MM.1S (cell line): ENCODE results near the gene COL4A5.

Source experiments
- DNase-seq: peaks from one replicate; pipeline ENCODE4 v3.0.0-alpha.2; 2015
- H2AFZ ChIP-seq: fragments of 300-600 bp; sonication (generic); 2 replicates; pipeline ENCODE4 v1.6.0; 2016; ENCODE audit warnings: antibody characterized with exemption, low read length
- H3F3A ChIP-seq: fragments of 300-600 bp; sonication (generic); 2 replicates; pipeline ENCODE4 v1.6.1; 2016; ENCODE audit warnings: mild to moderate bottlenecking, antibody characterized with exemption, low read length, moderate library complexity, mixed read lengths; ENCODE audit not compliant: insufficient read depth
- H3K27ac ChIP-seq: fragments of 300-600 bp; sonication (generic); 2 replicates; pipeline ENCODE4 v1.5.1; 2016; ENCODE audit warnings: mild to moderate bottlenecking, low read length
- H3K27me3 ChIP-seq: fragments of 300-600 bp; sonication (generic); replicated peaks from 2 replicates; pipeline ENCODE4 v1.6.0; 2016; ENCODE audit warnings: low read length; ENCODE audit not compliant: insufficient read depth
- H3K36me3 ChIP-seq: fragments of 300-600 bp; sonication (generic); replicated peaks from 2 replicates; pipeline ENCODE4 v1.6.1; 2016; ENCODE audit warnings: mild to moderate bottlenecking, low read length, mixed read lengths; ENCODE audit not compliant: insufficient read depth
- H3K4me1 ChIP-seq: fragments of 300-600 bp; sonication (generic); 2 replicates; pipeline ENCODE4 v1.6.1; 2016; ENCODE audit warnings: low read length, mixed read lengths
- H3K4me2 ChIP-seq: fragments of 300-600 bp; sonication (generic); 2 replicates; pipeline ENCODE4 v1.6.0; 2016; ENCODE audit warnings: low read depth, low read length
- H3K4me3 ChIP-seq: fragments of 300-600 bp; sonication (generic); 2 replicates; pipeline ENCODE4 v1.5.1; 2016; ENCODE audit warnings: low read length, mixed read lengths
- H3K79me2 ChIP-seq: fragments of 300-600 bp; sonication (generic); 2 replicates; pipeline ENCODE4 v1.6.1; 2016; ENCODE audit warnings: mixed run types, low read length, mixed read lengths
- H3K9ac ChIP-seq: fragments of 300-600 bp; sonication (generic); 2 replicates; pipeline ENCODE4 v1.6.1; 2016; ENCODE audit warnings: low read length, mixed read lengths
- H3K9me2 ChIP-seq: fragments of 300-600 bp; sonication (generic); replicated peaks from 2 replicates; pipeline ENCODE4 v1.6.1; 2016; ENCODE audit warnings: mild to moderate bottlenecking, low read length, mixed read lengths; ENCODE audit not compliant: insufficient read depth
- H3K9me3 ChIP-seq: fragments of 300-600 bp; sonication (generic); replicated peaks from 2 replicates; pipeline ENCODE4 v1.6.1; 2016; ENCODE audit warnings: mild to moderate bottlenecking, low read length, mixed read lengths; ENCODE audit not compliant: insufficient read depth
- H4K20me1 ChIP-seq: fragments of 300-600 bp; sonication (generic); 2 replicates; pipeline ENCODE4 v1.6.1; 2016; ENCODE audit warnings: mild to moderate bottlenecking, low read length, moderate library complexity, mixed read lengths; ENCODE audit not compliant: insufficient read depth
- CTCF ChIP-seq: fragments of 300-600 bp; sonication (generic); IDR thresholded peaks from 2 replicates; pipeline ENCODE4 v1.5.1; 2016; ENCODE audit warnings: antibody characterized with exemption, low read length, mixed read lengths
- EZH2 ChIP-seq: fragments of 300-600 bp; sonication (generic); optimal IDR thresholded peaks from 2 replicates; pipeline ENCODE3; 2017; ENCODE audit warnings: low read depth, mild to moderate bottlenecking, antibody characterized with exemption, low read length, mixed read lengths
- EZH2phosphoT487 ChIP-seq: fragments of 300-600 bp; sonication (generic); IDR thresholded peaks from 2 replicates; pipeline ENCODE4 v1.6.1; 2018; ENCODE audit warnings: antibody characterized with exemption, low read length

The COL4A5 gene

GRCh38 chrX:108439961-108440696, 491 bp downstream of the COL4A5 start:
- no peak for TF ChIP-seq EZH2phosphoT487
- Histone ChIP-seq H3K9ac (peak overlapping the region; percentile 47; the same call in 1 of the 2 replicates), H3K4me3 (peak overlapping the region; percentile 65), H3K79me2 (no peaks in the 10 kb centered on the region), H3K4me2 (peak overlapping the region; percentile 63; the same call in 1 of the 2 replicates), H3K4me1 (no peaks in the 10 kb centered on the region), H3K9me3 (no peaks in the 10 kb centered on the region), H3K27me3 (no peaks in the 10 kb centered on the region), H3K27ac (no peak overlapping the region), H2AFZ (peak overlapping the region; percentile 82), H3K9me2 (no peaks in the 10 kb centered on the region), H3K36me3 (no peaks in the 10 kb centered on the region), H3F3A (no peaks in the 10 kb centered on the region), H4K20me1 (no peaks in the 10 kb centered on the region)
- DNase-seq = no peak

- no peak overlapping the region for H3K9ac ChIP-seq
- H4K20me1 ChIP-seq = no peaks in the 10 kb centered on the region
- H3K27ac ChIP-seq = no peak overlapping the region
- no peak overlapping the region for H2AFZ ChIP-seq
- H3K9me3 ChIP-seq = no peaks in the 10 kb centered on the region
- no peaks in the 10 kb centered on the region for H3K9me2 ChIP-seq
- no peaks in the 10 kb centered on the region for H3F3A ChIP-seq
- no peak overlapping the region for H3K4me3 ChIP-seq
- H3K79me2 ChIP-seq = no peaks in the 10 kb centered on the region
- no peak overlapping the region for H3K4me2 ChIP-seq
- H3K36me3 ChIP-seq = no peaks in the 10 kb centered on the region
- H3K4me1 ChIP-seq = no peaks in the 10 kb centered on the region
- no peaks in the 10 kb centered on the region for H3K27me3 ChIP-seq
- no peak for DNase-seq
- TF ChIP-seq EZH2 = no peak
- no peak for TF ChIP-seq EZH2phosphoT487
- TF ChIP-seq CTCF = no peak
These were observed 3.3 kb downstream of the COL4A5 start for GRCh38 chrX:108442901-108443464.

GRCh38 chrX:108447303-108447702, 7.7 kb downstream of the COL4A5 start:
- Histone ChIP-seq H4K20me1 (no peaks in the 10 kb centered on the region), H3K36me3 (no peaks in the 10 kb centered on the region), H3K79me2 (no peaks in the 10 kb centered on the region), H3K9me3 (no peaks in the 10 kb centered on the region), H3K9me2 (no peaks in the 10 kb centered on the region), H3F3A (no peaks in the 10 kb centered on the region), H3K9ac (no peak overlapping the region), H3K27ac (no peak overlapping the region), H2AFZ (no peak overlapping the region), H3K4me3 (no peak overlapping the region), H3K4me2 (no peak overlapping the region), H3K4me1 (no peaks in the 10 kb centered on the region), H3K27me3 (no peaks in the 10 kb centered on the region)
- TF ChIP-seq CTCF (no peak), EZH2phosphoT487 (no peak), EZH2 (no peak)
- DNase-seq = no peak

- Histone ChIP-seq H3K4me1 (no peaks in the 10 kb centered on the region), H3K27me3 (no peaks in the 10 kb centered on the region), H3K79me2 (no peaks in the 10 kb centered on the region), H3K9me2 (no peaks in the 10 kb centered on the region), H2AFZ (no peak overlapping the region), H3K9me3 (no peaks in the 10 kb centered on the region), H4K20me1 (no peaks in the 10 kb centered on the region), H3K27ac (no peak overlapping the region), H3F3A (no peaks in the 10 kb centered on the region), H3K9ac (no peak overlapping the region), H3K36me3 (no peaks in the 10 kb centered on the region), H3K4me2 (no peak overlapping the region), H3K4me3 (no peak overlapping the region)
- DNase-seq = no peak
- no peak for TF ChIP-seq CTCF
- TF ChIP-seq EZH2 = no peak
- TF ChIP-seq EZH2phosphoT487 = no peak
These were observed 14.2 kb downstream of the COL4A5 start for GRCh38 chrX:108453841-108454240.
